ENCODE data around the gene LRMDA. TPM values are rescaled to one million over a fixed set of nuclear protein-coding genes. Genes with fewer than 3 reads are reported as not detected.

The LRMDA gene
- total RNA-seq, 1 donor from 2014 or later: 0.96 TPM

DNA sequence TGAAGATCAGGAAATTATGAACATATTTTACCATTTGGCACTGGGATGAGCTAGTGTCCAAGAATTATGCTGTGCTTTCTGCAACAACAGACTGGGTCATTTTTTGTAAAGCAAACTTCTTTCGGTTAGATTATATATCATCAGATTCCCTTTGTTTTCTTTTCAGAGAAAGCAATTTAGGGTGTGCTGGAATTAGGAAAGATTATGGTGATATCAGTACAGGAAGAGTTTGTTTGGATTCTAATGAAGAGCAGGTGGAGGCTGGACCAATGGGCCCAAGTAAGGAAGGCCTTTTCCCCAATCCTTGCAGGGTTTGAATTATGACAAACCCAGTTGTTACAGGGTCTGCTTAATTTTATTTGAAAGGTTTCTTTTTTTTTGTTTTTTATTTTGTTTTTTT is 1113.4 kb downstream of the LRMDA start:
- TF ChIP-seq, protein P1, sequence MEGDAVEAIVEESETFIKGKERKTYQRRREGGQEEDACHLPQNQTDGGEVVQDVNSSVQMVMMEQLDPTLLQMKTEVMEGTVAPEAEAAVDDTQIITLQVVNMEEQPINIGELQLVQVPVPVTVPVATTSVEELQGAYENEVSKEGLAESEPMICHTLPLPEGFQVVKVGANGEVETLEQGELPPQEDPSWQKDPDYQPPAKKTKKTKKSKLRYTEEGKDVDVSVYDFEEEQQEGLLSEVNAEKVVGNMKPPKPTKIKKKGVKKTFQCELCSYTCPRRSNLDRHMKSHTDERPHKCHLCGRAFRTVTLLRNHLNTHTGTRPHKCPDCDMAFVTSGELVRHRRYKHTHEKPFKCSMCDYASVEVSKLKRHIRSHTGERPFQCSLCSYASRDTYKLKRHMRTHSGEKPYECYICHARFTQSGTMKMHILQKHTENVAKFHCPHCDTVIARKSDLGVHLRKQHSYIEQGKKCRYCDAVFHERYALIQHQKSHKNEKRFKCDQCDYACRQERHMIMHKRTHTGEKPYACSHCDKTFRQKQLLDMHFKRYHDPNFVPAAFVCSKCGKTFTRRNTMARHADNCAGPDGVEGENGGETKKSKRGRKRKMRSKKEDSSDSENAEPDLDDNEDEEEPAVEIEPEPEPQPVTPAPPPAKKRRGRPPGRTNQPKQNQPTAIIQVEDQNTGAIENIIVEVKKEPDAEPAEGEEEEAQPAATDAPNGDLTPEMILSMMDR (IDR thresholded peaks at IDR 0.05): no peak
- Histone ChIP-seq H3K27me3 (no peaks in the 10 kb centered on the region), H3K4me3 (no peak overlapping the region), H3K9me3 (no peaks in the 10 kb centered on the region), H3K27ac (no peak overlapping the region), H3K36me3 (no peaks in the 10 kb centered on the region), H3K4me1 (peaks cover 0 to 3% of the 10 kb centered on the region in 2 donors)
- intact Hi-C loops (cut with DNase I): loop anchor here (5.0 to 10.0 kb wide), 5 partner anchors 232 to 1142 kb away; partner anchors contain the start of gene ZNF503
- DNase-seq (ENCODE audit: low spot score in 2 of 2): no peak

DNA sequence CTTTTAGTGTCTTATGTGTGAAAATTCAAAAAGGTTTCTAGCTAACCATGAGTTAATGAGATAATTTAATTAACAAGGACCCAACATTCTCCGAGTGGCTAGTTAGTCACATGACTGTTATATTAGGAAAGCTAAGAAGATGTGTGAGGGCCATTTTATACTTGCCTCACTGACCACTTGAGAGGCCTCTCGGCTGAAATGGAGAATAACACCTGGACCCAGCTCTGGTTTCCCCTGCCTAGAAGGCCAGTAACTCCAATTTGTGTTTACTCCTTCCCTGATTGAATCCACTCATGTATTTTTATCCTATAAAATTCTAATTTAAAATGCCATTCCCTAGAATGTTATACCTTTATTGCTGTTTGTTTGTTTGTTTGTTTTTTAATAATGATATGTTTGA is 1115.0 kb downstream of the LRMDA start:
- no peak overlapping the region for H3K27ac ChIP-seq
- H3K36me3 ChIP-seq: no peaks in the 10 kb centered on the region
- intact Hi-C loops (cut with DNase I): loop anchor here (5.0 to 10.0 kb wide), 5 partner anchors 234 to 1144 kb away; partner anchors contain the start of gene ZNF503
- TF ChIP-seq, protein P1 (IDR thresholded peaks at IDR 0.05): no peak
- DNase-seq (ENCODE audit: low spot score in 2 of 2): no peak
- peaks cover 0 to 3% of the 10 kb centered on the region in 2 donors for H3K4me1 ChIP-seq
- no peaks in the 10 kb centered on the region for H3K27me3 ChIP-seq
- no peaks in the 10 kb centered on the region for H3K9me3 ChIP-seq
- no peak overlapping the region for H3K4me3 ChIP-seq

DNA sequence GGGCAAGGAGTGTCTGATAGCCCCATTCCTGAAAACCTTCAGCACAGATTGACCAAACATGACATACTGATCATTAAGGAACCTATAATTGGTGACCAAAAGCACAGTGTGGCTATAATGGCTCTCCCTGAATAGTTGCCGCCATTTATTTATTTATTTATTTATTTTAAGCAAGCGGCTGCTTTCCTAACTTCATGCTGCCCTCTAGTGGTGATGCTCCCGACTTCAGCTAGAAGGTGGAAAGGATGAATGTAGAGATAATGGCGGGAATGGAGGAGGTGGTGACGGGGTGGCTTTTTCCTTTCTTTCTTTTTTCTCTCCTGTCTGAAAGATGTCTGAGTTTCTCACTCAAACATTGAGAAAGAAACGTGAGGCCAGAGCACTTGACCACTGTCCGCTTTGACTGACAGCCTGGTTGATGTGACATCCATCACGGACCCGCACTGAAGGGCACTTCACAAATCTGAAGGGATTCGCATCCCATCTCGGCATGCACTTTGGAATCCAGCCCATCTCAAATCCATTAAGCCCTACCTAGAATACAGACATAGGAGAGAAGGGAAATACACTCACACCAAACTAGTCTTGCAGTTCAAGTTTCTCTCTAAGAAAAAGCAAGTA is 1116.0 kb downstream of the LRMDA start:
- Histone ChIP-seq H3K4me1 (peaks cover 0 to 3% of the 10 kb centered on the region in 2 donors), H3K9me3 (no peaks in the 10 kb centered on the region), H3K36me3 (no peaks in the 10 kb centered on the region), H3K27ac (no peak overlapping the region), H3K27me3 (no peaks in the 10 kb centered on the region), H3K4me3 (peak overlapping the region in 1 of 2 donors; percentile 42)
- TF ChIP-seq, protein P1 (IDR thresholded peaks at IDR 0.05): peak; percentile 81 to 92 (median 84)
- peak in 1 of 2 donors; percentile 91 for DNase-seq (ENCODE audit: low spot score in 2 of 2)
- intact Hi-C loops (cut with DNase I): loop anchor here (1.0 to 10.0 kb wide), 6 partner anchors 150 to 1145 kb away; partner anchors contain the start of gene ZNF503

DNA sequence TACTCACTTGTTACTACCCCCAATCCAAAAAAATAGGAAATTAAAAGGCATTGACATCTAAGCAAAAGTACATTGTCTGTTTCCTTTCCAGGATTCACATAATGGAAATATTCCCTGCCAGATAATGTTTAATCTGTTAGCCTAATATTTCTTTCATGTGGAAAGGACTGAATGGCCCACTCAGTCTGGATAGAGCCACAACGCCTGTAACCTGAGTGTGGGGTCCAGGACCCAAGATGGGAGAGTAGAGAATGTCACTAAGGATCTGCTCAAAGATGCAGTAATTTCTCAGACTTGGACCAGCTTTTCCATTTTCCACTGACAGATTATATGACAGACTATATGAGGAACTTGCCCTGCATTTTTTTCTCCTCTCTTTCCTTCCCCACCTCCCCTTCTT is 1117.3 kb downstream of the LRMDA start:
- H3K27ac ChIP-seq: no peak overlapping the region
- intact Hi-C loops (cut with DNase I): loop anchor here (5.0 to 10.0 kb wide), 5 partner anchors 236 to 1146 kb away; partner anchors contain the start of gene ZNF503
- DNase-seq (ENCODE audit: low spot score in 2 of 2): no peak
- no peak overlapping the region for H3K4me3 ChIP-seq
- H3K36me3 ChIP-seq: no peaks in the 10 kb centered on the region
- H3K27me3 ChIP-seq: no peaks in the 10 kb centered on the region
- H3K4me1 ChIP-seq: peaks cover 0 to 3% of the 10 kb centered on the region in 2 donors
- H3K9me3 ChIP-seq: no peaks in the 10 kb centered on the region
- TF ChIP-seq, protein P1 (IDR thresholded peaks at IDR 0.05): no peak

DNA sequence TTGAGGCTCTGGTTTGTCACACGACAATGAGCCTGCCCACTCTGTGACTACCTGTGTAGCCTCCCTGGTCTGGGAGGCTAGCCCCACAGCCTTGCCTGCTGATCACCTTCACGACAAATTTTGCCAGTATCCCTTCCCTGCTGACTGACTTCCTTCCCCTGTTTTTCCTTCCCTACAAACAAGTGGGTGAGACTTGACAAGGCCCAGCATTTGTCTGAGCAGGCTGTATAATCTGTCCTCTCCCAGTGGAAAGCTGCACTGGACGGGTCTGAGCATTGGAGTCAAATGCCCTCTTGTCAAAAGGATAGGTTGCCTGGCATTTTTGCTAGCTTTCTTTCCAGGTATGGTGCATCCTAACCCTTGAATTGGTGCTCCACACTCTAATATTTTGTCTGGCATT is 1117.7 kb downstream of the LRMDA start:
- Histone ChIP-seq H3K36me3 (no peaks in the 10 kb centered on the region), H3K4me1 (peaks cover under 1 to 3% of the 10 kb centered on the region in 2 donors), H3K27me3 (no peaks in the 10 kb centered on the region), H3K9me3 (no peaks in the 10 kb centered on the region), H3K4me3 (no peak overlapping the region), H3K27ac (no peak overlapping the region)
- TF ChIP-seq, protein P1 (IDR thresholded peaks at IDR 0.05): no peak
- DNase-seq (ENCODE audit: low spot score in 2 of 2): no peak
- intact Hi-C loops (cut with DNase I): loop anchor here (5.0 to 10.0 kb wide), 5 partner anchors 237 to 1147 kb away; partner anchors contain the start of gene ZNF503

Measured in ascending aorta (tissue), 2 donors.